HG03066 (cell line): ENCODE results near the gene TRAF3.

ENCODE experiments used
- ATAC-seq: cut with Tn5 transposase; IDR thresholded peaks from one replicate; pipeline ENCODE4 v1.9.1; 2021; ENCODE audit warnings: low read depth; ENCODE audit not compliant: unreplicated experiment

The TRAF3 gene

DNA sequence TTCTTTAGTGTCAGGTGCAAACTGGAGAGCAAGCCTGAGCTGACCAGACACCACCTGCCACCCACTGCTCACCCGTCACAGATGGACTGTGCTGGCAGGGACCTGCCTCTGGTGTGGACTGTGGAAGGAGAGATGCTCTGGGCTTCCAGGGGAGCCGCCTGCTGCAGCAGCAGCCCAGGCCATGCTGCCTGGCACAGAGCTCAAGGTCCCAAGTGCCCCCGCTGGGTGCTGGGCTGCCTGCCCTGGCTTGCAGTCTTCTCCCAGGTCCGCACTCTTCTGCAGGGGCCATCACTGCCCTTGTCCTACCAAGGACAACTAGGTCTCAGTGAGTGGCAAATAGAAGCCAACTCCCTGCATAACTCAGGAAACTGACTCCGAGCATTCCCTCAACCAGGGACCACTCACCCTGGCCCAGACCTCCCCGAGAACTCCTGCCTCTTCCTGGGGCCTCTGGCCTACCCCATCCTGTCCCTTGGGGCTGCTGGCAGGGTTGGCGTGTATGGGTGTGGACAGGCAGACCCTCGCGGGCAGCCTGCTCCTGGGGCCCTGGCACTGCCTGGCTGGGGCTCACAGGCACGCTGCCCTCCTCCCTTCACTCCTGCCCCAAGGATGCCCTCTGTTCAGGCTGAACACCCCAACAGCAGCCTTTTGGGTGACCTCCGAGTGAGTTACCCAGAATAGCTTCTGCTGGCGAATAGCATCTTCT, 154.5 kb downstream of the TRAF3 start:
- no peak for ATAC-seq

DNA sequence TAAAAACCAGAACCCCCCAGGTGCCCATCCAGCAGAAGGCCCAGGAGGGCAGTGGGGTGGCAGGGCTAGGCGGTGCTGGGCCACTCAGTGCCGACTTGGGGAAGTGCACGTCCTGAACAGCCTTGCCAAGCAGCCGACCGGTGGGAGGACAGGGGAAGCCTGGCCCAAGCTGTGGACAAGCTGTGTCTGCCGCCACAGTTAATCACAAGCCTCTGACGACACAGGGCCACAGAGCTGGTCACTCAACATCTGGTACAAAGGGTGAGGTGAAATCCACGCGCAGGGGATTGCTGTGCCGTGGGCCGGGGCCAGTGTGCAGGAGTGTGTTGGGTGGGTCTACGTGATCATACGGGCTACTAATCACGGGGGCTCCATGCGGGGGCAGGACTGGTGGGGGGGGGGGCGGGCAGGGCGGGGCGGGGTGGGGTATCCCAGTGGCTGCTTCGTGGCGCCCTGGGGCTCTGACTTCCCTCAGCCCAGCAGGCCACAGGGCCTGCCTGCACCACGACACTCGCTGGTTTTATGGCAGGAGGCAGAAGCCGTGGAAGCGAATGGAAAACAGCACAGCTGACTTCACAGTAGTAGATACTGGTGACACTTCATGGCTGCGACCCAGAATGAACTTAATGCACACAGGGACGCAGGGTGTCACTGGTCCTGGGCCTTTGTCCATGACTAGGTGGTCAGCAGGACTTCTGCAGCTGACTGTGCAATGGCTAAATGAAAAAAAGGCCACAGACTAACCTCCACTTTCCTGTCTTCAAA, 155.4 kb downstream of the TRAF3 start:
- no peak for ATAC-seq

DNA sequence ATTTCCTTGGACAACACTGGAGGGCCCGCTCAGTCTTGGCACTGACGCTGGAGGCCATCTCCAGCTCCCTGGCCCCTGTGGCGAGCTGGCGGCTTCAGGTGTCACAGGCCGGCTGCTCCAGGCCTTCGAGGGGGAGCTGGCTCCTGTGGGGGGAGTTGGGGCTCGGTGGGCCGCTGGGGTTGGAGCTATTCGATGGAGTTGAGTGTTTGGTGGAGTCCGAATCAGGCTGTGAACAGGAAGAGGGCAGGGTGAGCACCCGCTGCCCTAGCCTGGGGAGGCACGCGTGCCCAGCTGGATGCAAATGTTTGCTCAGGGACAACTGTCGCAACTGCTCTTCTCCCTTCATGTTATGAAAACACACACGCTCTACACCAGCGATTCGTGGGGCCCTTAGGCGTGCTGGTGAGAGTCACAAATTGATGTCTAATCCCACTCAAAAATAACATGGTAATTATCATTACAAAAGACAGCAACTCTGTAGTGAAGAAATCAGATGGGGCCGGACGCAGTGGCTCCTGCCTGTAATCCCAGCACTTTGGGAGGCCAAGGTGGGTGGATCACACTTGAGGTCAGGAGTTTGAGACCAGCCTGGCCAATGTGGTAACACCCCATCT, 156.5 kb downstream of the TRAF3 start:
- no peak for ATAC-seq

- ATAC-seq, result no peak
These were observed 158.5 kb downstream of the TRAF3 start for GRCh38 chr14:102935756-102936155.

DNA sequence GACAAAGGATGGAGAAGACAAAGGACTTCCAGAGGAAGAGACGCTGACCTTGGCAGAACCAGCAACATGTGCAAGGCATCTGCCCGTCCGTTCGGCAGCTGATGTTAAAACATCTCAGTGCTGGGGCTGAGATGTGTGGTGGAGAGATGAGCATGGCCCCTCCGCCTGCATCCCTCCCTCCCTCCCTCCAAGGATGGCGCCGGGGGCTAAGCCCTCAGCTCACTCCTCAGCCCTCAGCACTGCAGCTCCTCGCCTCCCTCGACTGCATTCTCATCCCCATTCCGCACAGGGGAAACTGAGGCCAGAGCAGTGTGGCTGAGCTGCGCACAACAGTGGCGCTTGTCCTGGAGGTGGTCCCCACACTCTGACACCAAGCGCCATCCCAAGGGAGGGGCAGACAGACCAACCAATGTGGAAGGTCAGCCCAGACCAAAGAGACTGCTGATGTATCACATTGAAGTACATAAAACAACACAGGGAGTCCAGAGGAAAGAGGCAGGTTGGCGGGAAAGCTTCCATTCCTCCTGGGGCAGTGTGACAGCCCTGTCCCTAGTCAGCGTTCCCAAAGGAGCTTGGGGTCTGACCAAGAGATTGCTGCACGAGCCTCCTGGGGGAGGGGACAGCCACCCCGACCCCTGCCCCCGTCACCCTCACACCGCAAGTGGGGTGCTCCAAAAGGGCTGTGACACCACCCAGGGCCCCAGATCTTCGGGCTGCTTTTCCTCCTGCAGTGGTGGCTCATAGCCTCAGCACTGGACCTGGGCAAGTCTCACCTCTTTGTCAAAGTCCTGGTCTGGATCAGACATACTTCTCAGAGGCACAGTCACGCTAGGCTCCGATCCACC, 160.3 kb downstream of the TRAF3 start:
- no peak for ATAC-seq

GRCh38 chr14:102938191-102938590, 160.9 kb downstream of the TRAF3 start:
- no peak for ATAC-seq

DNA sequence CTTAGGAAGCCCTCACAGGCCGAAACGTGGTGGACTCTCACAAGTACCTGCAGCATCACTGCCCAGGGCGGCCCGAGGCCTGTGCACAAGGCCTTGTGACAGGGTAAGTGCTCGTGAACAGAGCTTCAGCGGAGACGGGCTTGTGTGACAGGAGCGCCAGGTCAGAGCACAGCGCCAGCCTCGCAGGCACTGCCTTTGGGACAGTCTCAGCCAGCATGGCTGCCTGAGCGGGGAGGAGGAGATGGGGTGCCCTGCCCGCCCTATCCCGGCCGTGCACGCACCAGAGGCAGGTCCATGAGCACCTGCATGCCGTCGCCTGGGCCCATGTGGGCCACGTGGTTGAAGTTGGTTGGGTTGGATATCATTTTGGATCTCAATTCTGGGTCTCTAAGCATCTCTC, 162.1 kb downstream of the TRAF3 start:
- ATAC-seq, result no peak

DNA sequence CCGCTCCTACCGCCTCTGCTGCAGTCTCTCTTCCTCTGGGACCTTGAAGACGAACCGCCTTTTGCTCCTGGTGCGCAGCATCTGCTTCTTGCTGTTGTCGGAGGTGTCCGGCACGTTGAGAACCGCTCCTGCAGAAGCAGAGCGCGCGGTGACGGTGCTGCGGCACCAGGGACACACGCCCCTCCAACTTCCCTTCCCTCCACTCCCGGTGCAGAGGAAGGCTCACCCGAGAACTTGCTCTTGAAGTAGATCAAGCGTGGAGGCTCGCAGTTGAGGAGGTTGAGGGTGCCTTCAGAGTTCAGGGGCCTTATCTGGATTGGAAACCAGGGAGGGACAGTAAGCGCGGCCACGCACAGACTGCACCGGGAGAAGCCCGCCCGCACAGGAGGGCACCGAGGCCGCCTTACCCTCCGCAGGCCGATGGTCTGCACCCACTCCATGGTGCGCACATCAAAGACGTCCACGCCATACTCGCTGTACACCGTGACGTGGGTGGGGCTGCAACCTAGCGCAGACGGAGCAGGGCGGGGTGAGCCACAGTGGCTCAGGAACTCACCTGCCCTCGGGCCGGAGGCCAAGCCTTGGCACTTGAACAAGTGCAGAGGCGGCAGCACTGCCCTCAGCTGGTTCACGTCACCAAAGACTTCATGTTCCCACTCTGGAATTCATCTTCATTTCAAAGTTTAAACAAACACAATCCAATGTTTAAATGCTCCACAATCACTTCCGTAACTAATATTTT, 162.7 kb downstream of the TRAF3 start:
- no peak for ATAC-seq

GRCh38 chr14:102940729-102941362, 163.6 kb downstream of the TRAF3 start:
- no peak for ATAC-seq

GRCh38 chr14:102941419-102942011, 164.3 kb downstream of the TRAF3 start:
- no peak for ATAC-seq

- no peak for ATAC-seq
These were observed 164.8 kb downstream of the TRAF3 start for GRCh38 chr14:102942069-102942468.

- no peak for ATAC-seq
These were observed 166.2 kb downstream of the TRAF3 start for GRCh38 chr14:102943454-102943853.

- no peak for ATAC-seq
These were observed 166.7 kb downstream of the TRAF3 start for GRCh38 chr14:102943979-102944378.

- ATAC-seq, result no peak
These were observed 167.4 kb downstream of the TRAF3 start for GRCh38 chr14:102944448-102945330.

- no peak for ATAC-seq
These were observed 168.3 kb downstream of the TRAF3 start for GRCh38 chr14:102945346-102946130.

DNA sequence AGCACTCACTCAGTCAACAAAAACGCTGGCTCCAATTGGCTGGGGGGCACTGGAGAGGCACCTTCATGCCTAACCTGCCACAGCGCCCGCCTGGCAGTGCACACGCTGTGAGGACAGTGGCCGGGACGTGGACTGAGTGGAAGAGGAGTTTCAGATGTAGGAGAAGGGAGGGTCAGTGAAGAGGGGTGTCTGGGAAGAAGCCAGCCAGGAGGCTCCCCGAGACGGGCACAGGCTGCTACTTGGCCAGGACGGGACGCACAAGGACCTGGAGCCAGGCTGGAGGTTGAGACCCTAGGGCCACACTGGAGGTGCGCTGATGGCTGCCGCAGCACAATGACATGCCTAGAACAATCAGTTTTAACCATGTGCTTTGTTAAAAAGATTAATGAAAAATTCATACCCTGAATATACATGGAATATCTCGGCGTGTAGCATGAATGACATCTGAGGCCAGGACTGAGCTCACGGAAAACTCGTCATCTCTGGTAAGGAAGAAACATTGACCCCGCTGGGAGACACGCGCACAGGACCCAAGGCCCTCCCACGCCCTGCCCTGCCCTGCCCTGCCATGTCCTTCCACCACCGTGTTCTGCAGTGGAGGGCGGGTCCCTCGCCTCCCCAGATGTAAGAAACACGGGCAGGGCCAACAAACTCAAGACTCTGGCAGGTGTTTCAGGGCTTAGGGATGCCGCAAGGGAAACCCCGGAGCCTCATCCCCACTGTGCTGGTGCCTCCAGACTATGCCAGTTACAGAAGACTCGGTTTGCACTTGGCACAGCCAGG, 170.3 kb downstream of the TRAF3 start:
- ATAC-seq, result no peak

DNA sequence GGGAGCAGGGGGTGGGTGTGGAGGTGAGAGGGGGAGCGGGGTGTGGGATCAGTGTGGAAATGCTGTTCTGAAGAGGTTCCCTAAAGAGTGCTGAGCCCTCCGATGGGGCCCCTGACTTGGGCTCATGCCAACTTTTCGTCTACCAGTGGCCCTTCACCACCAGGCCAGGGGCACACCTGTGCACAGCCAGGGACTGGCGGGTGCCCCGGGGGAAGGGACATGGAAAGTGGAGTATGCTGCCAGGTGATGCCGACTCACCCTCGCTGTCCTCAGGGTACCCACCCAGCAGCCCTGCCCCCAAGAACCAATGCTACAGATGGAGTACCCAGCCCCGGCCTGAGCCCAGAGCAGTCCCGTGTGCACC, 171.4 kb downstream of the TRAF3 start:
- no peak for ATAC-seq
